Loucy (cell line): Measurements from ENCODE around the gene ATP13A3.

Experiments used
- H2AFZ ChIP-seq: fragments of 200-600 bp; sonication (generic); 2 replicates; pipeline ENCODE4 v1.6.0; 2016; ENCODE audit warnings: antibody characterized with exemption, mild to moderate bottlenecking, low read length, moderate library complexity
- H3F3A ChIP-seq: fragments of 200-600 bp; 2 replicates; pipeline ENCODE4 v1.6.0; 2016; ENCODE audit warnings: antibody characterized with exemption, low read depth, mild to moderate bottlenecking
- H3K27me3 ChIP-seq: fragments of 200-600 bp; sonication (generic); 2 replicates; pipeline ENCODE4 v1.6.1; 2014; ENCODE audit warnings: low read length, mild to moderate bottlenecking; ENCODE audit not compliant: insufficient read depth, poor library complexity, severe bottlenecking
- H3K36me3 ChIP-seq: fragments of 200-600 bp; sonication (generic); 2 replicates; pipeline ENCODE4 v1.6.1; 2016; ENCODE audit warnings: low read length; ENCODE audit not compliant: insufficient read depth
- H3K4me1 ChIP-seq: fragments of 200-600 bp; sonication (generic); 2 replicates; pipeline ENCODE4 v1.5.1; 2014; ENCODE audit warnings: low read length, mild to moderate bottlenecking; ENCODE audit not compliant: insufficient read depth, poor library complexity, severe bottlenecking
- H3K4me2 ChIP-seq: fragments of 200-600 bp; sonication (generic); 2 replicates; pipeline ENCODE4 v1.6.0; 2014; ENCODE audit warnings: antibody characterized with exemption, low read length, low read depth, mild to moderate bottlenecking; ENCODE audit not compliant: poor library complexity, severe bottlenecking
- H3K4me3 ChIP-seq: fragments of 200-600 bp; sonication (generic); 2 replicates; pipeline ENCODE4 v1.5.1; 2014; ENCODE audit warnings: low read length, mild to moderate bottlenecking, mixed read lengths; ENCODE audit not compliant: poor library complexity, severe bottlenecking
- H3K79me2 ChIP-seq: fragments of 200-600 bp; sonication (generic); 2 replicates; pipeline ENCODE4 v1.6.1; 2014; ENCODE audit warnings: low read length; ENCODE audit not compliant: insufficient read depth
- H3K9ac ChIP-seq: fragments of 200-600 bp; sonication (generic); 2 replicates; pipeline ENCODE4 v1.6.0; 2014; ENCODE audit warnings: mild to moderate bottlenecking, low read depth, low read length, moderate library complexity; ENCODE audit not compliant: poor library complexity, severe bottlenecking
- H3K9me2 ChIP-seq: fragments of 200-600 bp; sonication (generic); replicated peaks from 2 replicates; pipeline ENCODE4 v1.6.1; 2016; ENCODE audit warnings: low read depth, low read length, mixed read lengths
- H3K9me3 ChIP-seq: fragments of 200-600 bp; sonication (generic); 2 replicates; pipeline ENCODE4 v1.6.1; 2014; ENCODE audit warnings: mild to moderate bottlenecking, antibody characterized with exemption, low read length, low read depth; ENCODE audit not compliant: insufficient read depth
- H4K20me1 ChIP-seq: fragments of 200-600 bp; sonication (generic); 2 replicates; pipeline ENCODE4 v1.6.0; 2014; ENCODE audit warnings: antibody characterized with exemption, low read length, mild to moderate bottlenecking; ENCODE audit not compliant: insufficient read depth, poor library complexity, severe bottlenecking
- EZH2phosphoT487 ChIP-seq: fragments of 200-600 bp; IDR thresholded peaks from 2 replicates; pipeline ENCODE4 v1.6.1; 2018; ENCODE audit warnings: antibody characterized with exemption, mild to moderate bottlenecking, moderate library complexity, borderline replicate concordance
- TF ChIP-seq, protein P1 (sequence below): fragments of 200-600 bp; sonication (generic); conservative IDR thresholded peaks from 2 replicates; pipeline ENCODE4 v1.5.1; 2014; ENCODE audit warnings: mild to moderate bottlenecking, antibody characterized with exemption, low read length

Gene ATP13A3

GRCh38 chr3:194472290-194472920, 14.4 kb downstream of the ATP13A3 start:
- H2AFZ ChIP-seq, result no peak overlapping the region
- peaks cover 76% of the 10 kb centered on the region for H4K20me1 ChIP-seq
- H3K4me2 ChIP-seq, result no peak overlapping the region
- H3K27me3 ChIP-seq, result no peaks in the 10 kb centered on the region
- no peak overlapping the region for H3K4me3 ChIP-seq
- no peaks in the 10 kb centered on the region for H3K9me2 ChIP-seq
- no peaks in the 10 kb centered on the region for H3K9me3 ChIP-seq
- H3K4me1 ChIP-seq, result peaks cover 20% of the 10 kb centered on the region
- no peaks in the 10 kb centered on the region for H3F3A ChIP-seq
- peaks cover 97% of the 10 kb centered on the region for H3K79me2 ChIP-seq
- 0 out of 2 replicates have a peak, but pooled peaks cover 4% of the 10 kb centered on the region for H3K36me3 ChIP-seq
- TF ChIP-seq, protein P1, sequence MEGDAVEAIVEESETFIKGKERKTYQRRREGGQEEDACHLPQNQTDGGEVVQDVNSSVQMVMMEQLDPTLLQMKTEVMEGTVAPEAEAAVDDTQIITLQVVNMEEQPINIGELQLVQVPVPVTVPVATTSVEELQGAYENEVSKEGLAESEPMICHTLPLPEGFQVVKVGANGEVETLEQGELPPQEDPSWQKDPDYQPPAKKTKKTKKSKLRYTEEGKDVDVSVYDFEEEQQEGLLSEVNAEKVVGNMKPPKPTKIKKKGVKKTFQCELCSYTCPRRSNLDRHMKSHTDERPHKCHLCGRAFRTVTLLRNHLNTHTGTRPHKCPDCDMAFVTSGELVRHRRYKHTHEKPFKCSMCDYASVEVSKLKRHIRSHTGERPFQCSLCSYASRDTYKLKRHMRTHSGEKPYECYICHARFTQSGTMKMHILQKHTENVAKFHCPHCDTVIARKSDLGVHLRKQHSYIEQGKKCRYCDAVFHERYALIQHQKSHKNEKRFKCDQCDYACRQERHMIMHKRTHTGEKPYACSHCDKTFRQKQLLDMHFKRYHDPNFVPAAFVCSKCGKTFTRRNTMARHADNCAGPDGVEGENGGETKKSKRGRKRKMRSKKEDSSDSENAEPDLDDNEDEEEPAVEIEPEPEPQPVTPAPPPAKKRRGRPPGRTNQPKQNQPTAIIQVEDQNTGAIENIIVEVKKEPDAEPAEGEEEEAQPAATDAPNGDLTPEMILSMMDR, result peak; percentile 91
- no peak for TF ChIP-seq EZH2phosphoT487
- H3K9ac ChIP-seq, result no peak overlapping the region

DNA sequence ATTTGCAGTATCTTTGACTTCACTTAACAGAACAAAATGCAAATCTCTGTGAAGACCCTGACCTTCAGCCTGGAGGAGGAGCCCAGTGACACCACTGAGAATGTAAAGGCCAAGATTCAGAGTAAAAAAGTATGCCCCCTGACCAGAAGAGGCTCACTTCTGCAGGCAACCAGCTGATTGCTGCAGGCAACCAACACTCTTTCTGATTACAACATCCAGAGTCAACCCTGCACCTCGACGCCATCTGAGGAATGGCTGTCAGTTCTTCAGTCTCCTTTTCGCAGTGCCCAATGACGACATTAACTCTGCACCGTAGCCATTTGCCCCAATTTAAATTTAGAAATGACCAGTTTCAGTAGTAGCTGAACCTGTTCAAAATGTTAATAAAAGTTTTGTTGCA, 14.9 kb downstream of the ATP13A3 start:
- H3K9me3 ChIP-seq, result no peaks in the 10 kb centered on the region
- no peak overlapping the region for H3K4me2 ChIP-seq
- peaks cover 97% of the 10 kb centered on the region for H3K79me2 ChIP-seq
- no peak overlapping the region for H3K9ac ChIP-seq
- peaks cover 76% of the 10 kb centered on the region for H4K20me1 ChIP-seq
- 0 out of 2 replicates have a peak, but pooled peaks cover 4% of the 10 kb centered on the region for H3K36me3 ChIP-seq
- H3K27me3 ChIP-seq, result no peaks in the 10 kb centered on the region
- no peaks in the 10 kb centered on the region for H3F3A ChIP-seq
- no peak overlapping the region for H3K4me3 ChIP-seq
- H3K4me1 ChIP-seq, result peaks cover 15% of the 10 kb centered on the region
- no peak overlapping the region for H2AFZ ChIP-seq
- H3K9me2 ChIP-seq, result no peaks in the 10 kb centered on the region
- TF ChIP-seq, protein P1, result no peak
- TF ChIP-seq EZH2phosphoT487, result no peak

DNA sequence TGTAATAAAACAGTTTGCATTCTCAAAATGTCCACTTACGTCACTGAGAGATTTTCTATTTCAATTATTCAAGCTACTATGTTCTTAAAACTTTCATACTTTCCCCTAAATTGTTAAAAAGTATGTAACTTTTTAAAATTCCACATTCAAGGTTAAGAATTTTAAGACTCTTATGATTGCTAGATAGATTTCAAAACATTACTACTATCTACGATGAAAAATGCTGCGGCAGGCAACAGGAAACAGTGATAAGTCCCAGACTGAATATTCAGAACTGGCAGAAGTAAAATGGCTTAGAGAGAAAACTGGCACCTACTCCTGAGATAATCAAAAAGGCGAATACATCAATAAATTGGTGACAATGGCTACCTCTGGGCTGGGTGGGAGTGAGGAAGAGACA, 16.2 kb downstream of the ATP13A3 start:
- Histone ChIP-seq H3K36me3 (0 out of 2 replicates have a peak, but pooled peaks cover 4% of the 10 kb centered on the region), H3K79me2 (peaks cover 92% of the 10 kb centered on the region), H3F3A (no peaks in the 10 kb centered on the region), H3K4me2 (no peak overlapping the region), H2AFZ (no peak overlapping the region), H3K9ac (no peak overlapping the region), H4K20me1 (peaks cover 70% of the 10 kb centered on the region), H3K4me1 (peaks cover 12% of the 10 kb centered on the region), H3K4me3 (no peak overlapping the region), H3K9me2 (no peaks in the 10 kb centered on the region), H3K9me3 (no peaks in the 10 kb centered on the region), H3K27me3 (no peaks in the 10 kb centered on the region)
- TF ChIP-seq, protein P1, result no peak
- no peak for TF ChIP-seq EZH2phosphoT487
